HG02763 (cell line): ENCODE data around the gene LAMB2.

Experiments
- ATAC-seq: cut with Tn5 transposase; IDR thresholded peaks from one replicate; pipeline ENCODE4 v1.9.1; 2021; ENCODE audit warnings: mild to moderate bottlenecking, moderate library complexity; ENCODE audit not compliant: unreplicated experiment

The LAMB2 gene

GRCh38 chr3:49132437-49133225 is at the start of gene LAMB2:
LAMB2 (minus strand) TSS chr3:49133050; CDS start chr3:49132867, 183 bp downstream.
- ATAC-seq, result no peak

DNA sequence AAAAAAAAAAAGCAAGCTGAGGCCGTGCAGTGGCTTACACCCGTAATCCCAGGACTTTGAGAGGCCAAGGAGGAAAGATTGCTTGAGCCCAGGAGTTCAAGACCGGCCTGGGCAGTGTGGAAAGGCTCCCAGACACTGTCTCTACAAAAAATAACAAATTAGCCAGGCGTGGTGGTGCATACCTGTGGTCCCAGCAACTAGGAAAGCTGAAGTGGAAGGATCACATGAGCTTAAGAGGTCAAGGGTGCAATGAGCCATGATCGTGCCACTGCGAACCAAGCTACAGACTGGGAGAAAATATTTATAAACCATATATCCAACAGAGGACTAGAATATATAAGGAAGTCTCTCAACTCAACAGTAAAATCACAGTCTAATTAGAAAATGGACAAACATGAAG is 48.5 kb upstream of the LAMB2 start:
- ATAC-seq, result no peak

- no peak for ATAC-seq
Observed at GRCh38 chr3:49180116-49180515, 47.3 kb upstream of the LAMB2 start.

GRCh38 chr3:49177073-49177472 is 44.2 kb upstream of the LAMB2 start:
- no peak for ATAC-seq

DNA sequence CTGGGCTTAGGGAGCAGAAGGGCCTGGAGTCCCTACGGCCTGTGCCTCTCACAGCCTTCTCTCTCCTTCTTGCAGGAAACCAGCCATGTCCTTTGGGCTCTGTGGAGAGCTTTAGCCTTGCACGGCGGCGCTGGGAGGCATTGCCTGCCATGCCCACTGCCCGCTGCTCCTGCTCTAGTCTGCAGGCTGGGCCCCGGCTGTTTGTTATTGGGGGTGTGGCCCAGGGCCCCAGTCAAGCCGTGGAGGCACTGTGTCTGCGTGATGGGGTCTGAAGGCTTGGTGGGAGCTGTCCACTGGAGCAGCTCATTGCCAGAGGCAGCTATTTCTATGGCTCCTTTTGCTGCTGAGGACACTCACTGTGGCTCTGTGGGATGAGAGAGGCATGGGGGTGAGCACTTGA is 42.7 kb upstream of the LAMB2 start:
- no peak for ATAC-seq

GRCh38 chr3:49174397-49174985 is 41.6 kb upstream of the LAMB2 start:
- no peak for ATAC-seq

DNA sequence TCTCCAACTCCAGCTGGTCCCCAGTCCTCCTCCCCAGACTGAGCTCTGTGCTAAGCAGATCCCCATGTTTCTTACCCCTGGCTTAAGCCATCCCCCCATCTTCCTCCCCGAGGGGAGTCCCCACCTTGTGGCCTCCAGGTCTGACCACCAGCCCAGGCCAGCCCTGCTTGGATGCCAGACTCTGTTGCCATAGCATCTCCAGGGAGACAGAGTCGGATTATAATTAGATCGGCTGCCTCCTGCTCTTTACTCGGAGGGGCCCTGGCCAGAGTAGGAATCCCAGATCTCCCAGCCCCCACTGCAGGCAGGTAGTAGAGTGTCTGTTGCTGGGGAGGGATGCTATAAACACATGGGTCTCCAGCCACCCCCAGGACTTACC is 40.9 kb upstream of the LAMB2 start:
- ATAC-seq, result no peak

GRCh38 chr3:49173116-49173791 is 40.4 kb upstream of the LAMB2 start:
- no peak for ATAC-seq

DNA sequence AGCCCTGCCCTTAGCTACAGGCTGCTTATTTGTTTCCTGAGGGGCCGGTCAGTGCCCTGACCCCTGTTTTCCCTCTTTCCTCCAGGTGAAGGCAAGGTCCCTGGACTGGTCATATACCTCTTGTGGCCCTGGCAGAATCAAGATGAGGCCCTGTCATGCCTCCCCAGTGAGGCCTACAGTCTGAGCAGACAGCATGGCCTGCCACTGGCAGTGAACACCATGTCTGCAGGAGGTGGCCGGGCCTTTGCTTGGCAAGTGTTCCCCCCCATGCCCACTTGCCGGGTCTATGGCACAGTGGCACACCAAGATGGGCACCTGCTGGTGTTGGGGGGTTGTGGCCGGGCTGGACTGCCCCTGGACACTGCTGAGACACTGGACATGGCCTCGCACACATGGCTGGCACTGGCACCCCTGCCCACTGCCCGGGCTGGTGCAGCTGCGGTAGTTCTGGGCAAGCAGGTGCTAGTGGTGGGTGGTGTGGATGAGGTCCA is 39.7 kb upstream of the LAMB2 start:
- ATAC-seq, result no peak

DNA sequence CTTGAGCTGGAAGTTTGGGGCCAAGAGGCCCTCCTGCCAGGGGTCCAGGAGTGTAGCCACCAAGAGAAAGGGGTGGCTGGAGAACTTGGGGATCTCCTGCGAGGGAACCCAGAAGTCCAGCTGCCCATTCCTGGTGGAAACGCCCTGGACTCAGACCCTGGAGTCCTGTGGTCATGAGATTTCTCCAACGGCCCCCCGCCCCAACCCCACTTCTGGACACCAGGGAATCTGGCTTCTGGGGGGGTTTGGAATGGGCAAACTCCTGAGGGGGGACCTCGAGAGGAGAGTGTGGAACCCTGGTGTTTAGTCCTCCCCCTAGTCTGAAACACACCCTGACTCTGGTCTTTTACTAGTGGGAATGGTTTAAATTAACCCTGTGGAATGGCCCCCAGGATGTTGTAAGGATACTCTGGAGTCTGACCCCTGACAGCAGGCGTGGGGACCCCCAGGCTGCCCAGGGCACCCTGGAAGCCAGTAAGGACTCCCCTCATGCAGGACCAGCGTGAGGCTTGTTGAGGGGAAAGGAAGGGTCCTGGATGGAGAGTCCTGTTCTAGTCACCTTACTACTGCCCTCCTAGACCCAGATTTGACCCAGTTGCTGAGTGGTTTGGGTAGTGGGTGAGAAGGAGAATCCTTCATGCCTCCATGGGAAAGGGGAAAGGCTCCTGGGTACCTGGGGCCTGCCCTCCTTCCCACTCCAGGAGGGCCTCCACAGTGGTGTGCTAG is 39.1 kb upstream of the LAMB2 start:
- ATAC-seq, result no peak

DNA sequence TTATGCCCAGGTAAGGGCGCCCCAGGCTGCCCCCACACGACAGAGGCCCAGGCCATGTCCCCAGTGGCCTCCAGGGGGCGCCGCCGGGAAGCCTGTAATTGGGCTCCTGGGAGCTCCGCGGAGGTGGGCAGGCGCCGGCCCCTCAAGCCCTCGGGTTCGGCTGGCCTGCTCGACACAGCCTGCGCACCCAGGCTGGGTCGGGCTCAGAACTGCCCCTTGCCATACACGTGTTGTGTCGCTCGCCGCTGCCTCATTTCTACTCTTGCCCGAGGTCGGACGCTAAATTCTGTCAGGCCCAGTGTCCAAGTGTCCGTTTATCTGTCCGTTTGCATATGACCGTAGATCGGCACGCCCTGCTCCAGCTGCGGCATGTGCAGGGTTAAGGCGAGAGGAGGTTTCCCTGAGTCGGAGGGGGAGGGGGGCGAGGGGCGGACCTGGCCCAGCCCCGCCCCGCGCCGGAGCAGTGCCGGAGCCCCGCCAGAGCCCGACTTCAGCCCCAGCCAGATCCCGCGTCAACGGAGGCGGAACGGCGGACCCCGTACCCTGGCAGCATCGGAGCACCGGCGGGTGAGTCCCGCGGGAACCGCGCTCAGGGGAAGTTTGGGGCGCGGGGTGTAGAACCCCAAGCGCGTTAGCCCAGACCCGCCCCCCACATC is 38.4 kb upstream of the LAMB2 start, which contains the start of gene KLHDC8B:
TSS of gene KLHDC8B (plus strand) at position 480 of the 656 bp plus-strand sequence. CDS start 1,172 bp downstream, outside the sequence.
- no peak for ATAC-seq

DNA sequence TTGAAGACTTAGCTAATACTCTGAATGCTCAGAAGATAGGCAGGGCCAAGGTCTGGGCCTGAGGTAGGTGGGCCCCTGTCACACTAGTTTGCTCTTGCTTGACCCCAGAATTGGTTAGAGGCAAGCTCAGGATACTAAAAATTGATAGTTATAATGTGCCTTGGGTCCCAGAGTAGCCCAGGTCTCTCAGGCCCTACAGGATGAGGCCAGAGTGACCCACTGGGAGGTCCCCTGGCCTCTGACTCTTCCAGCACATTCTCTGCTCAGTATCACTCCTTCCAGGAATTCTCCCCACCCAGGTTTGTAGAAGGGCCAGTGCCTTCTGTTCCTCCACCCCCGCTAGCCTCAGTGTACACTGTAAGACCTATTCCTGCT is 37.9 kb upstream of the LAMB2 start:
- ATAC-seq, result no peak

GRCh38 chr3:49166752-49167556 is 34.1 kb upstream of the LAMB2 start:
- ATAC-seq, result no peak

- ATAC-seq, result peak; percentile 47
Observed at GRCh38 chr3:49165771-49166751, 33.2 kb upstream of the LAMB2 start, which contains the start of gene CCDC71. CCDC71 (minus strand) TSS chr3:49166331; CDS start chr3:49164208, 2,123 bp downstream.

GRCh38 chr3:49164983-49165720 is 32.3 kb upstream of the LAMB2 start:
- no peak for ATAC-seq

DNA sequence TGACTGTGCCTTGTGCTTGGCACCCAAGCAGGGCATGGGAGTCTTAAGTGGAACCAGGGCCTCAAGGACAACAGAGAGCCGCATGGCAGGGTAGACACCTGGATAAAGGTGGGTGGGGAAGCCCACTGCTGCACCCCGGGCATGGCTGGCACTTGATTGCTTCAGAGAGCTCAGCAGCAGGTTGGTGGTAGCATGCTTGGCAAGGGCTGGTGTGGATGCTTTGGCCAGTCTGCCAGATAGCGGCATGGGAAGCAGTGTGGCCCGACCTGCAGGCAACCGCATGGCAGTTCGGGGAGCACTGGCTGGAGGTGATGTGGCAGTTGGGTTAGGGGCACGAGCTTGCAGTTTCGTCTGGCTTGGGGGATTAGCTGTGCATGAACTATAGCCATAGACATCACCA is 30.8 kb upstream of the LAMB2 start:
- ATAC-seq, result no peak

- no peak for ATAC-seq
Observed at GRCh38 chr3:49162751-49163419, 30.0 kb upstream of the LAMB2 start.
